NT2/D1 (cell line): ENCODE measurements around the gene HHIPL1.
"Not testable (repeated sequence)": the region's sequence is repeated elsewhere in the genome, so short reads cannot be mapped to it uniquely, and the experiment has no call there.

Experiments used
- DNase-seq: peaks from one replicate; pipeline ENCODE4 v3.0.0-alpha.2; 2011; ENCODE audit warnings: low read depth, low spot score
- H3K27me3 ChIP-seq: 2 replicates; pipeline ENCODE4 v1.6.0; 2011; ENCODE audit warnings: mild to moderate bottlenecking; ENCODE audit not compliant: insufficient read length, insufficient read depth
- H3K36me3 ChIP-seq: 2 replicates; pipeline ENCODE4 v1.6.1; 2011; ENCODE audit warnings: mild to moderate bottlenecking, low read length, mixed read lengths; ENCODE audit not compliant: insufficient read depth, insufficient read length
- H3K4me1 ChIP-seq: 2 replicates; pipeline ENCODE4 v1.5.1; 2011; ENCODE audit not compliant: insufficient read depth, insufficient read length
- H3K4me3 ChIP-seq: 2 replicates; pipeline ENCODE4 v1.5.1; 2011; ENCODE audit warnings: low read depth; ENCODE audit not compliant: insufficient read length
- H3K9ac ChIP-seq: 2 replicates; pipeline ENCODE4 v1.6.0; 2011; ENCODE audit warnings: low read depth; ENCODE audit not compliant: insufficient read length
- H3K9me3 ChIP-seq: 2 replicates; pipeline ENCODE4 v1.5.1; 2011; ENCODE audit warnings: mild to moderate bottlenecking, low read length; ENCODE audit not compliant: insufficient read depth
- SUZ12 ChIP-seq: IDR thresholded peaks from 2 replicates; pipeline ENCODE4 v1.6.1; 2011; ENCODE audit not compliant: insufficient read length, insufficient read depth; ENCODE audit errors: extremely low read depth
- YY1 ChIP-seq: IDR thresholded peaks from 2 replicates; pipeline ENCODE4 v1.6.1; 2011; ENCODE audit not compliant: insufficient read length, insufficient read depth
- ZNF274 ChIP-seq: IDR thresholded peaks from 2 replicates; pipeline ENCODE4 v1.6.1; 2011; ENCODE audit warnings: mild to moderate bottlenecking, low read depth, low read length

Gene HHIPL1

DNA sequence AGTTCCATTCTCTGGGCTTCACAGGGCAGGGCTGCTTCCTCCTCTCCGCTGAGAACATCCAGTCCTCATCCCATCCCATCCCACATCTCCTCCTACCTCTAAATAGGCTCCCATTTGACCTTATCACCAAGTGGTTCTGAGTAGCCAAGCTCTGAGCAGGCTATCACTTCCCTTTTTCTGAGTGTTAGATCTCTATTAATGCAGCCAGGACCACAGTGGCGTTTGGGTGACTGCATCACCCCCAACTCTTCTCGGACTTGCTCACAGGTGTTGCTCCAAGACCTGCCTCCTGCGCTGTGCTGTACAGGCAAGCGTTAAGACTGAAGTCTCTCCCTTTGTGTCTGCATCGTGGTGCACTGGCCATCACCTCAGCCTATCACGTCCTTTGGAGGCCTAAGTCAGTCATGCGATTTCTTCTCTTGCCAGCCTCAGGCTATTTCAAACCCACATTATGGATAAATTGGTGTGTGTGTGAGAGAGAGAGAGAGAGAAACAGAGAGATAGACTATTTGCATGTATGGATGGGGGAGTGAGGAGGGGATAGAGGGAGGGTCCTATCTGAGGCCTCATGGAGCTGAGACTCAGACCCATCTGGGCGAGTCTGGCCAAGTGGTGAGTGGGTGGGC lies 12.4 kb upstream of the HHIPL1 start:
- DNase-seq: no peak
- no peak overlapping the region for H3K9ac ChIP-seq
- TF ChIP-seq SUZ12: no peak
- no peak for TF ChIP-seq YY1
- TF ChIP-seq ZNF274: no peak
- H3K4me3 ChIP-seq: no peak overlapping the region
- H3K9me3 ChIP-seq: no peaks in the 10 kb centered on the region
- H3K36me3 ChIP-seq: no peaks in the 10 kb centered on the region
- H3K27me3 ChIP-seq: no peaks in the 10 kb centered on the region
- peaks cover 7% of the 10 kb centered on the region for H3K4me1 ChIP-seq

DNA sequence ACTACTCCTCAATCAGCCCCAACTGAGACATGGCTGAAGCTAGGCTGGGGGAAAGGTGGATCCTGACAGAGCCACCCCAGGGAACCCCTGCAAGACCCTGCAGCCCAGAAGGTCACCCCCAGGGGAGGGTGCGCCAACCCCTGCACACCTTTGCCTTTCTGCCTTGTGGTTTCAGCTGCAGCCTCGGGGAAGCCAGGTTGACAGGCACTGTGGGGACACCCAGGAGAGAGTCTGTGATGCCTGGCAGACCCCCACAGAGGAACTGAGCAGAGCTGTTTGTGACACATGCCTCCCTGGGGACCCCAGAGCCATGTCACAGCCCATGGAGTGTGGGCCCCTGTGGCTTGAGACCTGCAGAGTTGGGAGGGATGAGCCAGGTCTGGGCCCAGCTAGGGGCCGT lies 11.8 kb upstream of the HHIPL1 start:
- Histone ChIP-seq H3K9ac (no peak overlapping the region), H3K4me1 (peaks cover 3% of the 10 kb centered on the region)
- no peak for TF ChIP-seq SUZ12
- TF ChIP-seq YY1: no peak
- TF ChIP-seq ZNF274: no peak

DNA sequence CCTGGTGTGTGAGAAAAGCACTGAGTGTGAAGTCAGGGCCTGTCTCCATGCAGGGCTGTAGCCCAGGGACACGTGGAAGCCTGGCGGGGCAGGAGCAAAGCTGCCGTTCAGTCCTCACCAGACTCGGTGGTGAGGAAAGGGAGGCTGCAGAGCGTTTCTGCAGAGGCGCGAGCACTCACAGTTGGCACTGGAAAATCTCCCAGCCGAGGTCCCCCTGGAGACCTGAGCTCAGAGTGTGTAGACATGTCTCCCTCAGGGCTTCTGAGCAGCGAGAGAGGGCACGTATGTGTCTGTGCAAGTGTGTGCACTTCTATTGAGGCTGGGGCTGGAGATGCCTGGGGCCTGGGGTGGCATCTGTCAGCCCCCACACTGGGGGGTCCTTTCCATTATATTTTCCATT lies 11.0 kb upstream of the HHIPL1 start:
- Histone ChIP-seq H3K9ac (peak overlapping the region; percentile 1), H3K9me3 (no peaks in the 10 kb centered on the region), H3K27me3 (no peaks in the 10 kb centered on the region), H3K36me3 (no peaks in the 10 kb centered on the region), H3K4me3 (no peak overlapping the region), H3K4me1 (peaks cover 3% of the 10 kb centered on the region)
- no peak for DNase-seq
- TF ChIP-seq YY1 (no peak), SUZ12 (no peak), ZNF274 (no peak)

More for the DNA sequence above, 11.8 kb upstream of the HHIPL1 start:
- no peaks in the 10 kb centered on the region for H3K36me3 ChIP-seq
- no peaks in the 10 kb centered on the region for H3K27me3 ChIP-seq
- DNase-seq: no peak
- no peaks in the 10 kb centered on the region for H3K9me3 ChIP-seq
- H3K4me3 ChIP-seq: no peak overlapping the region

DNA sequence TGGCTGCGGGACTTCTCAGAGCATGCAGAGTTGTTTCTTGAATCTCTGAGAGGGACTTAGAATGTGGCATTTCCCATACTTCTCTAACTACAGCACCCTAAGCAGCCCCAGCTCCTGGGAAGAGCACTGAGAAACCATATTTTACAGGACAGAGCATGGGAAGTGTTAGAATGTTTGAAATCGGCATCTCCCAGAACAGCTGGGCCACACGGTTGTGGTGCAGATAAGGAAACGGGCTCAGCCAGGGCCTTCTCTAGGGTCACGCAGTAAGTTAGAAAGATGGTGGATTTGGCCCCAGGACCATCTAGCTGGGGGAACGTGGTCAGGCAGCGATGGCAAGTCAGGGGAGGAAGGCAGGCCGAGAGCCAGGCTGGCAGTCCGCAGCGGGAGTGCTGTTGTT lies 10.5 kb upstream of the HHIPL1 start:
- H3K9ac ChIP-seq: no peak overlapping the region
- no peak for TF ChIP-seq YY1
- no peak for TF ChIP-seq ZNF274
- TF ChIP-seq SUZ12: no peak
- no peaks in the 10 kb centered on the region for H3K36me3 ChIP-seq
- no peak overlapping the region for H3K4me3 ChIP-seq
- H3K9me3 ChIP-seq: no peaks in the 10 kb centered on the region
- no peaks in the 10 kb centered on the region for H3K27me3 ChIP-seq
- DNase-seq: no peak
- peaks cover 3% of the 10 kb centered on the region for H3K4me1 ChIP-seq

DNA sequence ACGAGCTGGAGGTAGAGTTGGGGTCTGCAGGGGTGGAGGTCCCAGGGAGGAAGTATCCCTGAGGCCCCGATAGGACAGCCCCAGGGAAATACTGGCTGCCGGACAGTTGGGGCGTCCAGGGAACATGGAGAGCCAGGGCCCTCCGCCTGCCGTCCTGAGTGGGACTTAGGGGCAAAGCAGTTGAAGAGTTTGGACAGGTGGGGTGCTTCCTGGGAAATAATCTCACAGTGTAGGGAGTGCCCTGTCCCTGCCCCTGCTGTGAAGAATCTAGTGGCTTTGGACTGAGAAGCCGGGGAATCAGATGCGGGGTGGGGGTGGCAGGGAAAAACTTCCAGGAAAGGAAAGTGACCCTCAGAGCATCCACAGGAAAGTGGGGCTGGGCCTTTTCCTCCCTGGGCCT lies 9.8 kb upstream of the HHIPL1 start:
- TF ChIP-seq SUZ12 (no peak), ZNF274 (no peak)

DNA sequence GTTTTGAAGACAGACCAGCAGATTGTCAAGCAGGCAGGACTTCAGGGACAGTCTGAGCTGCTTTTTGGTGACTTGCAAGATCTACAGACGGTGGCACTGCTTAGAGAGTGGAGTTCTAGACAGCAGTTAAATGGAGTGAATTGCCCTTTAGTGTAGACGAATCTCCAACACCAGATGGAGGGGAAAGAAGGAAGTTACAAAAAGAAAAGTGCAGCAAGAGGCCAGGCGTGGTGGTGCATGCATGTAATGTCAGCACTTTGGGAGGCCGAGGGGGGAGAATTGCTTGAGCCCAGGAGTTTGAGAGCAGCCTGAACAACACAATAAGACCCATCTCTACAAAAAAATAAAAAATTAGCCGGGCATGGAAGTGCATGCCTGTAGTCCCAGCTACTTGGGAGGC lies 8.4 kb upstream of the HHIPL1 start:
- Histone ChIP-seq H3K9ac (no peak overlapping the region), H3K36me3 (no peaks in the 10 kb centered on the region), H3K4me3 (no peak overlapping the region), H3K27me3 (no peaks in the 10 kb centered on the region), H3K9me3 (no peaks in the 10 kb centered on the region), H3K4me1 (peaks cover 3% of the 10 kb centered on the region)
- no peak for DNase-seq
- TF ChIP-seq ZNF274: no peak
- TF ChIP-seq YY1: no peak
- no peak for TF ChIP-seq SUZ12

More for the DNA sequence above, 9.8 kb upstream of the HHIPL1 start:
- H3K4me3 ChIP-seq: no peak overlapping the region
- peaks cover 3% of the 10 kb centered on the region for H3K4me1 ChIP-seq
- H3K9me3 ChIP-seq: no peaks in the 10 kb centered on the region
- H3K27me3 ChIP-seq: no peaks in the 10 kb centered on the region
- H3K36me3 ChIP-seq: no peaks in the 10 kb centered on the region
- no peak overlapping the region for H3K9ac ChIP-seq
- DNase-seq: no peak

DNA sequence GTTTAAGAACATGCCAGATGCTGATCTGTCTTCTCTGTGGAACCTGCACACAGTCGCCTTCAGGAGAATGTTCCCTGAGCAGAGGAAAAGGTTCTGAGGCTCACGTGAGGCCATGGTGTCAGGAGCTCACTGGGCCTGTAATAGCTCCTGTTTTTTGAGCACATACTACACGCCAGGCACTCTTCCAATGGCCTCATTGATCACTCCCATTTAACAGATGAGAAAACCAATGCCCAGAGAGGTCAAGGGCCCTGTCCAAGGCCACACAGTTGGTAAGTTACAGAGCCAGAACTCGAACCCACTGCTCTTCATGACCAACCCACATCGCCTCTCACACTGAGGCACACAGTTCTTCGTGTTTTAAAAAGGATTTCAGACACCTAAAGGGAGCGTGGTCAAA lies 7.3 kb upstream of the HHIPL1 start:
- H3K27me3 ChIP-seq: no peaks in the 10 kb centered on the region
- H3K36me3 ChIP-seq: no peaks in the 10 kb centered on the region
- no peak overlapping the region for H3K9ac ChIP-seq
- DNase-seq: no peak
- no peaks in the 10 kb centered on the region for H3K9me3 ChIP-seq
- H3K4me1 ChIP-seq: peaks cover 3% of the 10 kb centered on the region
- TF ChIP-seq YY1 (no peak), ZNF274 (no peak), SUZ12 (no peak)
- H3K4me3 ChIP-seq: no peak overlapping the region

DNA sequence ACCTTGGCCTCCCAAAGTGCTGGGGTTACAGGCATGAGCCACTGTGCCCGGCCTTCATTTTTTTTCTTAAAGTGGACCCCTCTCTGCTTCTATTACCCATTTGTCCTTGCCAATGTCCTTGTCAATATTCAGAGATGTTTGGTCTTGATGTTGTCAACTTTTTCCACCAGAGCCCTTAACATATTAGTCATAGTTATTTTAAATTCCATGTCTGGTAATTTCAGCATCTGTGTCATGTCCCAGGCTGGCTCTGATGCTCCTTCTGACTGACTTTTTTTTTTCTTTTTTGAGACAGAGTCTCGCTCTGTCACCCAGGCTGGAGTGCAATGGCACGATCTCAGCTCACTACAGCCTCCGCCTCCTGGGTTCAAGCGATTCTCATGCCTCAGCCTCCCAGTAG lies 2.2 kb upstream of the HHIPL1 start:
- H3K4me3 ChIP-seq: not testable (repeated sequence)

More for the DNA sequence above, 2.2 kb upstream of the HHIPL1 start:
- DNase-seq, H3K9me3 ChIP-seq, H3K9ac ChIP-seq, H3K36me3 ChIP-seq, H3K4me1 ChIP-seq: not testable (repeated sequence)
- peaks cover 24% of the 10 kb centered on the region for H3K27me3 ChIP-seq
